ENCODE measurements around the gene USP53. TPM values are rescaled to one million over a fixed set of nuclear protein-coding genes. Genes with fewer than 3 reads are reported as not detected.

The USP53 gene
- total and polyA plus RNA-seq, 2 donors (not counting 3 experiments of a cell fraction or from before 2014, with no cell fraction given) = 7.8 to 22.8 TPM

DNA sequence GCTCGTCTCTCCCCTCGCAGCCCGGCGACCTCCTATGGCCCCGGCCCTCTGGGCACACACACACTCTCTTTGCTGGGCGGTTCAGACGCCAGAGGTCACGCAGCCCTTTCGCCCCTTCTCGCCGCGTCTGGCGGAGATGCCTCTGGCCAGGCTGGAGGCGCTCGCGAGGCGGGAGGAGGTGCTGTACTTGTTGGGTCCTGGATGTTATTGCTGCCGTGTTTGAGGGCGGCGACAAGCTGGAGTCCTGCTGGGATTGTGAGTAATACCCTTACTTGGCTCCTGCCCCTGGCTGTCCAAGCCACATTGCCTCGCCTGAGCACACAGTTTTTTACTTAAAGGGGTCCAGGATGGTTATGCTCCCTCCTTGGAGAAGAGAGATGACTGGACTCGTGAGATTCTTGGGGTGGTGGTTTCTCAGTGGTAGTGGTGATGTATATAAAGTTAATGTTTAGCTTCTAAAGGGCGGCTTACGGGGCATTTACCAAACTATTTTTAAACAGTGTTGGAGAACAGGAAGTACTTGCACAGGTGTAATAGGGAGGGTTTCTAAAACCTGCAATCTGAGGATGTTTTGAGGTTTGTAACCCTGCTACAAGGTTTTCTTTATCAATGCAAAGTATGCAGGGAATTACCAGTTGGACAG lies 572 bp downstream of the USP53 start:
- Histone ChIP-seq H3K27ac (ENCODE audit: insufficient read depth, low read depth, low read length) (peak overlapping the region; percentile 88), H4K20me1 (replicated peaks; ENCODE audit: control insufficient read depth, extremely low read depth, insufficient read depth, low read length) (no peaks in the 10 kb centered on the region), H3K9me3 (replicated peaks; ENCODE audit: control insufficient read depth, insufficient read depth, low read length) (no peaks in the 10 kb centered on the region), H3K4me3 (replicated peaks in 1 of 3; ENCODE audit: insufficient read depth in 1 of 3, low read depth in 1 of 3, low read length in 3 of 3) (peak overlapping the region; percentile 58 to 99 (median 98)), H3K4me2 (ENCODE audit: insufficient read depth, low read length) (peak overlapping the region; percentile 98), H3K27me3 (ENCODE audit: control insufficient read depth in 2 of 2, insufficient read depth in 2 of 2, low read length in 2 of 2) (no peaks in the 10 kb centered on the region), H3K79me2 (ENCODE audit: control insufficient read depth, insufficient read depth, low read length) (peaks cover 45% of the 10 kb centered on the region), H3K4me1 (ENCODE audit: control insufficient read depth, extremely low read depth, insufficient read depth, low read length) (peaks cover 36% of the 10 kb centered on the region), H3K36me3 (ENCODE audit: control insufficient read depth in 2 of 2, extremely low read depth in 1 of 2, insufficient read depth in 2 of 2, low read length in 2 of 2) (peaks cover 5 to 8% of the 10 kb centered on the region in 2 experiments), H3K9me1 (replicated peaks; ENCODE audit: control insufficient read depth, extremely low read depth, insufficient read depth, low read length) (no peaks in the 10 kb centered on the region), H3K9ac (replicated peaks; ENCODE audit: extremely low read depth, insufficient read depth, low read length) (peak overlapping the region; percentile 99), H2AFZ (ENCODE audit: low read depth, low read length) (peak overlapping the region; percentile 85)
- ChIA-PET POLR2A (interaction anchor here (1.0 to 2.3 kb wide), 9 partner anchors 16 to 169 kb away, joined by 3 to 9 read pairs (median 4); a partner anchor contains a TSS), CTCF (interaction anchor here (0.6 to 4.6 kb wide), 24 partner anchors 11 to 344 kb away, joined by 3 to 52 read pairs (median 4); a partner anchor contains a TSS)
- intact Hi-C loops (cut with micrococcal nuclease) = loop anchor here (1.0 to 10.0 kb wide), 14 partner anchors 68 to 838 kb away; partner anchors contain the start of genes PDE5A and SEC24D
- FAIRE-seq (peak; percentile 88), DNase-seq (ENCODE audit: low read depth, low spot score) (peak; percentile 95)
- dilution Hi-C loops (cut with MboI; ENCODE audit: extremely low pct_ligation_motif_present, low sequenced_read_pairs) = no loop called here
- TSS peak; percentile 58 for BruUV-seq (replicated peaks)
- TF ChIP-seq, protein P1, sequence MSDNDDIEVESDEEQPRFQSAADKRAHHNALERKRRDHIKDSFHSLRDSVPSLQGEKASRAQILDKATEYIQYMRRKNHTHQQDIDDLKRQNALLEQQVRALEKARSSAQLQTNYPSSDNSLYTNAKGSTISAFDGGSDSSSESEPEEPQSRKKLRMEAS (IDR thresholded peaks at IDR 0.05; ENCODE audit: insufficient read depth, insufficient read length) = no peak
- TF ChIP-seq JUN (IDR thresholded peaks at IDR 0.05; ENCODE audit: borderline replicate concordance, insufficient read depth, insufficient read length, low read depth) (no peak), POLR2AphosphoS5 (IDR thresholded peaks at IDR 0.05; ENCODE audit: insufficient read depth, low read depth, low read length) (peak; percentile 23), GATA2 (IDR thresholded peaks at IDR 0.05; ENCODE audit: insufficient read depth, insufficient read length, low read depth, low read length) (no peak), FOS (IDR thresholded peaks at IDR 0.05; ENCODE audit: borderline replicate concordance, insufficient read depth, low read length) (peak; percentile 16), MYC (IDR thresholded peaks at IDR 0.05; ENCODE audit: low read depth, low read length) (no peak), POLR2A (IDR thresholded peaks at IDR 0.05; ENCODE audit: low read depth, low read length) (peak; percentile 50), EZH2 (IDR thresholded peaks at IDR 0.05; ENCODE audit: borderline replicate concordance, low read depth, low read length, severe bottlenecking) (no peak)
- TF ChIP-seq, protein P2, sequence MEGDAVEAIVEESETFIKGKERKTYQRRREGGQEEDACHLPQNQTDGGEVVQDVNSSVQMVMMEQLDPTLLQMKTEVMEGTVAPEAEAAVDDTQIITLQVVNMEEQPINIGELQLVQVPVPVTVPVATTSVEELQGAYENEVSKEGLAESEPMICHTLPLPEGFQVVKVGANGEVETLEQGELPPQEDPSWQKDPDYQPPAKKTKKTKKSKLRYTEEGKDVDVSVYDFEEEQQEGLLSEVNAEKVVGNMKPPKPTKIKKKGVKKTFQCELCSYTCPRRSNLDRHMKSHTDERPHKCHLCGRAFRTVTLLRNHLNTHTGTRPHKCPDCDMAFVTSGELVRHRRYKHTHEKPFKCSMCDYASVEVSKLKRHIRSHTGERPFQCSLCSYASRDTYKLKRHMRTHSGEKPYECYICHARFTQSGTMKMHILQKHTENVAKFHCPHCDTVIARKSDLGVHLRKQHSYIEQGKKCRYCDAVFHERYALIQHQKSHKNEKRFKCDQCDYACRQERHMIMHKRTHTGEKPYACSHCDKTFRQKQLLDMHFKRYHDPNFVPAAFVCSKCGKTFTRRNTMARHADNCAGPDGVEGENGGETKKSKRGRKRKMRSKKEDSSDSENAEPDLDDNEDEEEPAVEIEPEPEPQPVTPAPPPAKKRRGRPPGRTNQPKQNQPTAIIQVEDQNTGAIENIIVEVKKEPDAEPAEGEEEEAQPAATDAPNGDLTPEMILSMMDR (IDR thresholded peaks at IDR 0.05; ENCODE audit: extremely low read depth in 1 of 2, insufficient read depth in 1 of 2, low read depth in 1 of 2, low read length in 2 of 2) = peak; percentile 15 to 60
